PC-3 (cell line): ENCODE results near the gene CALHM2.

Experiments
- CTCF ChIP-seq: fragments of 300-600 bp; sonication (generic); conservative IDR thresholded peaks from 2 replicates; pipeline ENCODE4 v1.5.1; 2017; ENCODE audit warnings: antibody characterized with exemption, low read depth, mild to moderate bottlenecking, low read length
- EZH2 ChIP-seq: fragments of 300-600 bp; sonication (generic); IDR thresholded peaks from one replicate; pipeline ENCODE4 v1.6.1; 2017; ENCODE audit warnings: antibody characterized with exemption, mild to moderate bottlenecking, low read length; ENCODE audit not compliant: unreplicated experiment
- EZH2phosphoT487 ChIP-seq: fragments of 300-600 bp; sonication (generic); IDR thresholded peaks from 2 replicates; pipeline ENCODE4 v1.6.1; 2018; ENCODE audit warnings: mild to moderate bottlenecking, antibody characterized with exemption, low read length, borderline replicate concordance

GRCh38 chr10:103417601-103418000 is 34.6 kb downstream of the CALHM2 start:
- no peak for TF ChIP-seq EZH2
- no peak for TF ChIP-seq CTCF
- TF ChIP-seq EZH2phosphoT487: no peak
